Measurements from ENCODE around the gene MYOZ2. TPM values are rescaled to one million over a fixed set of nuclear protein-coding genes. Genes with fewer than 3 reads are reported as not detected.
"Not testable (repeated sequence)": the region's sequence is repeated elsewhere in the genome, so short reads cannot be mapped to it uniquely, and the experiment has no call there.

MYOZ2 gene
- total and polyA plus RNA-seq, 2 of the 4 experiments (the other 2 are of a cell fraction), result 0.17 to 0.18 TPM

DNA sequence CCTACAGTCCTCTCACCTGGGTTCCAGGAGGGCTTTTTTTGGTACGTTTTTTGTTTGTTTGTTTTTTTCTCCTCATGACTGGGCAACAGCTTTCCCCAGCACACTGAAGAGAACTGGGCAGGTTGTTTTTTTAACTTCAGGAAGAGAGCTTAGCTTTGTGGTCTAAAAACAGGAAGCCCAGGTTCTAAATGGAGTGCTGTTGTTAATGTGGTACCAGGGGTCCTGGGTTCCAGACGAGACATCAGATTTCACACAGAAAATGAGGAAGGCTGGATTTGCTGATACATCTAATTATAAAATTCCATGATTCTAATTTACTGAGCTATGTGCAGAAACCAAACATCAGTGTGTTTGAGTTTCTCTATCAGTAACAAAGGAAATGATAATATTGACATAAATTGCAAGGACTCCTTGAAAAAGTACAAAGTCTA lies 4.2 kb downstream of the MYOZ2 start:
- Histone ChIP-seq H3K9me1 (ENCODE audit: insufficient read depth, low read length) (no peaks in the 10 kb centered on the region), H3K23ac (ENCODE audit: low read depth, low read length) (no peak overlapping the region), H3K79me1 (ENCODE audit: low read depth in 1 of 2, low read length in 2 of 2) (no peaks in the 10 kb centered on the region), H2AK5ac (ENCODE audit: low read depth, low read length) (no peak overlapping the region), H2BK5ac (ENCODE audit: low read depth, low read length, poor library complexity, severe bottlenecking) (no peak overlapping the region), H2AFZ (replicated peaks; ENCODE audit: low read length, poor library complexity) (no peak overlapping the region), H3K4me1 (ENCODE audit: control insufficient read depth, insufficient read depth, low read length) (peaks cover 7% of the 10 kb centered on the region; the same call in 1 of the 2 replicates), H4K5ac (ENCODE audit: low read depth, low read length) (no peak overlapping the region), H3K4me2 (ENCODE audit: low read depth, low read length) (no peak overlapping the region), H2BK120ac (ENCODE audit: low read depth, low read length) (no peak overlapping the region), H4K20me1 (ENCODE audit: insufficient read depth, low read length) (no peaks in the 10 kb centered on the region), H3K14ac (replicated peaks; ENCODE audit: low read depth, low read length) (no peak overlapping the region), H2BK15ac (ENCODE audit: low read depth, low read length) (no peak overlapping the region), H2AK9ac (replicated peaks; ENCODE audit: low read depth, low read length, poor library complexity) (no peak overlapping the region), H3K56ac (ENCODE audit: extremely low read depth, insufficient read depth, low read length) (no peak overlapping the region), H4K91ac (ENCODE audit: insufficient read depth, low read depth, low read length) (no peak overlapping the region; the same call in 1 of the 2 replicates), H4K8ac (ENCODE audit: low read depth in 2 of 2, low read length in 2 of 2) (no peak overlapping the region), H3K4me3 (ENCODE audit: insufficient read depth, low read depth, low read length) (no peak overlapping the region), H2BK20ac (ENCODE audit: low read depth, low read length) (no peak overlapping the region), H3K27ac (ENCODE audit: insufficient read depth, low read length) (no peak overlapping the region), H3K4ac (ENCODE audit: low read depth, low read length) (no peak overlapping the region), H3K9ac (ENCODE audit: low read depth, low read length) (no peak overlapping the region), H3K27me3 (ENCODE audit: control insufficient read depth, insufficient read depth, low read length) (no peaks in the 10 kb centered on the region), H3K36me3 (ENCODE audit: control insufficient read depth, insufficient read depth, low read length) (no peaks in the 10 kb centered on the region), H3K9me3 (ENCODE audit: control insufficient read depth, insufficient read depth, low read length) (no peaks in the 10 kb centered on the region), H3K18ac (ENCODE audit: low read depth, low read length) (no peak overlapping the region)
- DNase-seq (no peak), ATAC-seq (ENCODE audit: low read depth) (no peak)
- no CpG with 5 or more reads among the region's 2 CpGs for WGBS, 2 experiments (ENCODE audit: extremely low coverage in 2 of 2, insufficient read length in 1 of 2)
- in situ Hi-C loops (cut with MboI; ENCODE audit: low sequenced_read_pairs) (no loop called here), dilution Hi-C loops (cut with HindIII; ENCODE audit: low sequenced_read_pairs, unreplicated experiment) (no loop called here), intact Hi-C loops (cut with micrococcal nuclease) (loop anchor here (10.0 kb wide), 1 partner anchor 2005 kb away; no protein-coding TSS in a partner anchor)
- CTCF ChIA-PET, result interaction anchor here (0.8 kb wide), 1 partner anchor 10 kb away, joined by 3 read pairs; no protein-coding TSS in a partner anchor
- TF ChIP-seq RCOR1 (IDR thresholded peaks at IDR 0.05; ENCODE audit: insufficient replicate concordance, low read length), result no peak
- TF ChIP-seq BHLHE40 (IDR thresholded peaks at IDR 0.05; ENCODE audit: low read depth, low read length), result no peak
- TF ChIP-seq NFE2L2 (IDR thresholded peaks at IDR 0.05; ENCODE audit: low read depth, low read length), result no peak
- TF ChIP-seq USF2 (IDR thresholded peaks at IDR 0.05; ENCODE audit: low read depth, low read length), result no peak
- TF ChIP-seq RFX5 (IDR thresholded peaks at IDR 0.05; ENCODE audit: low read depth, low read length), result no peak
- no peak for TF ChIP-seq FOS (IDR thresholded peaks at IDR 0.05; ENCODE audit: low read depth, low read length)
- TF ChIP-seq MAFK (IDR thresholded peaks at IDR 0.05; ENCODE audit: low read depth, low read length), result 0 out of 2 replicates have a peak, but pooled peaks have one; percentile 16
- POLR2A ChIA-PET (ENCODE audit: unreplicated experiment), result no interaction called here
- no TSS peak for BruUV-seq (replicated peaks)

DNA sequence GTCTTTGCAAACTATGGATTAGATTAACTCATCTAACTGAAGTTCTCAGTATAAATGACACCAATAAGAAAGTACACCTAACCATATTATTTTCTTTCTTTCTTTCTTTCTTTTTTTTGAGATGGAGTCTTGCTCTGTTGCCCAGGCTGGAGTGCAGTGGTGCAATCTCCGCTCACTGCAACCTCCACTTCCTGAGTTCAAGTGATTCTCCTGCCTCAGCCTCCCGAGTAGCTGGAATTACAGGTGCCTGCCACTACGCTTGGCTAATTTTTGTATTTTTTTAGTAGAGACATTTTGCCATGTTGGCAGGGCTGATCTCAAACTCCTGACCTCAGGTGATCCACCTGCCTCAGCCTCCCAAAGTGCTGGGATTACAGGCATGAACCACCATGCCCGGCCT lies 5.7 kb downstream of the MYOZ2 start:
- no CpG with 5 or more reads among the region's 4 CpGs for WGBS, 2 experiments (ENCODE audit: extremely low coverage in 2 of 2, insufficient read length in 1 of 2)
- H2BK15ac ChIP-seq (ENCODE audit: low read depth, low read length); H4K5ac ChIP-seq (ENCODE audit: low read depth, low read length); H2AK5ac ChIP-seq (ENCODE audit: low read depth, low read length); CTCF ChIA-PET; H4K20me1 ChIP-seq (ENCODE audit: insufficient read depth, low read length); H2AFZ ChIP-seq (replicated peaks; ENCODE audit: low read length, poor library complexity); H3K36me3 ChIP-seq (ENCODE audit: control insufficient read depth, insufficient read depth, low read length); H4K91ac ChIP-seq (ENCODE audit: insufficient read depth, low read depth, low read length); POLR2A ChIA-PET (ENCODE audit: unreplicated experiment); H2BK5ac ChIP-seq (ENCODE audit: low read depth, low read length, poor library complexity, severe bottlenecking); H3K27me3 ChIP-seq (ENCODE audit: control insufficient read depth, insufficient read depth, low read length); H4K8ac ChIP-seq (ENCODE audit: low read depth in 2 of 2, low read length in 2 of 2); H3K4me2 ChIP-seq (ENCODE audit: low read depth, low read length); intact Hi-C loops (cut with micrococcal nuclease); dilution Hi-C loops (cut with HindIII; ENCODE audit: low sequenced_read_pairs, unreplicated experiment); H3K56ac ChIP-seq (ENCODE audit: extremely low read depth, insufficient read depth, low read length); H3K9me3 ChIP-seq (ENCODE audit: control insufficient read depth, insufficient read depth, low read length); H3K14ac ChIP-seq (replicated peaks; ENCODE audit: low read depth, low read length); H2AK9ac ChIP-seq (replicated peaks; ENCODE audit: low read depth, low read length, poor library complexity); H3K79me1 ChIP-seq (ENCODE audit: low read depth in 1 of 2, low read length in 2 of 2); H3K9me1 ChIP-seq (ENCODE audit: insufficient read depth, low read length); H3K27ac ChIP-seq (ENCODE audit: insufficient read depth, low read length); in situ Hi-C loops (cut with MboI; ENCODE audit: low sequenced_read_pairs); H3K23ac ChIP-seq (ENCODE audit: low read depth, low read length); DNase-seq; H3K4me1 ChIP-seq (ENCODE audit: control insufficient read depth, insufficient read depth, low read length); H3K4me3 ChIP-seq (ENCODE audit: insufficient read depth, low read depth, low read length); BruUV-seq (replicated peaks); H2BK120ac ChIP-seq (ENCODE audit: low read depth, low read length); ATAC-seq (ENCODE audit: low read depth); H3K4ac ChIP-seq (ENCODE audit: low read depth, low read length); H2BK20ac ChIP-seq (ENCODE audit: low read depth, low read length); H3K18ac ChIP-seq (ENCODE audit: low read depth, low read length); H3K9ac ChIP-seq (ENCODE audit: low read depth, low read length): not testable (repeated sequence)
